GM12875 (cell line): Measurements from ENCODE around the gene TGFB1I1.

Experiments used
- H3K4me3 ChIP-seq: one replicate; pipeline ENCODE4 v1.5.1; 2011; ENCODE audit warnings: low read depth, low read length, control low read depth
- CTCF ChIP-seq: IDR thresholded peaks from 2 replicates; pipeline ENCODE4 v1.5.1; 2011; ENCODE audit warnings: low read depth, mild to moderate bottlenecking, control low read depth, inconsistent platforms, low read length, moderate library complexity, borderline replicate concordance; ENCODE audit not compliant: insufficient read depth

TGFB1I1 gene

GRCh38 chr16:31465788-31466370, 6.1 kb upstream of the TGFB1I1 start:
- no peak for TF ChIP-seq CTCF
- no peak overlapping the region for H3K4me3 ChIP-seq

GRCh38 chr16:31466381-31466841, 5.5 kb upstream of the TGFB1I1 start:
- no peak for TF ChIP-seq CTCF
- no peak overlapping the region for H3K4me3 ChIP-seq

- no peak overlapping the region for H3K4me3 ChIP-seq
- TF ChIP-seq CTCF, result no peak
Observed at GRCh38 chr16:31467151-31467773, 4.7 kb upstream of the TGFB1I1 start.

GRCh38 chr16:31467858-31468257, 4.1 kb upstream of the TGFB1I1 start:
- no peak for TF ChIP-seq CTCF
- H3K4me3 ChIP-seq, result no peak overlapping the region

- no peak overlapping the region for H3K4me3 ChIP-seq
- TF ChIP-seq CTCF, result no peak
Observed at GRCh38 chr16:31470615-31471014, 1.3 kb upstream of the TGFB1I1 start.

- TF ChIP-seq CTCF, result no peak
- H3K4me3 ChIP-seq, result no peak overlapping the region
Observed at GRCh38 chr16:31471241-31471874, 594 bp upstream of the TGFB1I1 start.

GRCh38 chr16:31472709-31473203, 804 bp downstream of the TGFB1I1 start:
- no peak overlapping the region for H3K4me3 ChIP-seq
- no peak for TF ChIP-seq CTCF
